HG03575 (cell line): ENCODE results near the gene CAPN8.

ENCODE experiments used
- ATAC-seq: cut with Tn5 transposase; IDR thresholded peaks from one replicate; pipeline ENCODE4 v1.9.1; 2021; ENCODE audit not compliant: unreplicated experiment, insufficient number of reproducible peaks, low FRiP score; ENCODE audit errors: extremely low read depth

CAPN8 gene

GRCh38 chr1:223508796-223509195, 156.7 kb downstream of the CAPN8 start:
- no peak for ATAC-seq

GRCh38 chr1:223504741-223505140, 160.8 kb downstream of the CAPN8 start:
- ATAC-seq, result no peak

- no peak for ATAC-seq
Observed at GRCh38 chr1:223503348-223503747, 162.2 kb downstream of the CAPN8 start.

- no peak for ATAC-seq
Observed at GRCh38 chr1:223500560-223501425, 164.7 kb downstream of the CAPN8 start.

- ATAC-seq, result no peak
Observed at GRCh38 chr1:223496883-223497282, 168.6 kb downstream of the CAPN8 start.

GRCh38 chr1:223494926-223495645, 170.4 kb downstream of the CAPN8 start:
- no peak for ATAC-seq

- ATAC-seq, result no peak
Observed at GRCh38 chr1:223492044-223492443, 173.5 kb downstream of the CAPN8 start.
